Breast epithelium (tissue), 3 donors: Measurements from ENCODE around the gene FRY.

ENCODE experiments used
- POLR2A ChIP-seq: fragments of 450-650 bp; IDR thresholded peaks from one replicate; pipeline ENCODE4 v1.6.1; 2016; ENCODE audit warnings: antibody characterized with exemption, mild to moderate bottlenecking, moderate library complexity
- POLR2AphosphoS5 ChIP-seq, 3 donors: sonication (generic); formaldehyde crosslinking; IDR thresholded peaks; one replicate each; pipeline ENCODE4 v1.6.1; 2017; ENCODE audit warnings: antibody characterized with exemption in 3 of 3
- TF ChIP-seq, protein P1 (sequence below), 3 donors: fragments of 450-650 bp; IDR thresholded peaks; one replicate each; pipeline ENCODE4 v1.5.1; 2016 to 2017; ENCODE audit warnings: antibody characterized with exemption in 3 of 3, mild to moderate bottlenecking in 3 of 3, moderate library complexity in 3 of 3

DNA sequence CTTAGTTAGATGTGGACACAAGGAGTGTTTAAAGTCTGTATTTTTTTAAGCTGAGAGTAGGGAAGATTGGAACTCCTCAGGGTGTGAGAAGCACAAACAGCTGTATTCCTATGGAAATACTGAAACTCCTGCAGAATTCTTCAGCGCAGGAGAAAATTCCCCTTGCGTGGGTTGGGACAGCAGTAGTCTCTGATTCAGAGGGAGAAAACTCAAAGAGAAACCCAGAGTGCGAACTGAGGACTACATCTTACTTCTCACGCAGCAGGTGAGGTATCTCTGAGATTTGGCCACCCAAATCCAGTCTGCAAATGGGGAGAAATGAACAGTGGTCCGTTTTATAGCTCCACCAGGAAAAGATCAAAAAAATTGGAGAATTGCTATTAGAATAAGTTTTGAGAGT lies 60.9 kb downstream of the FRY start:
- TF ChIP-seq, protein P1, sequence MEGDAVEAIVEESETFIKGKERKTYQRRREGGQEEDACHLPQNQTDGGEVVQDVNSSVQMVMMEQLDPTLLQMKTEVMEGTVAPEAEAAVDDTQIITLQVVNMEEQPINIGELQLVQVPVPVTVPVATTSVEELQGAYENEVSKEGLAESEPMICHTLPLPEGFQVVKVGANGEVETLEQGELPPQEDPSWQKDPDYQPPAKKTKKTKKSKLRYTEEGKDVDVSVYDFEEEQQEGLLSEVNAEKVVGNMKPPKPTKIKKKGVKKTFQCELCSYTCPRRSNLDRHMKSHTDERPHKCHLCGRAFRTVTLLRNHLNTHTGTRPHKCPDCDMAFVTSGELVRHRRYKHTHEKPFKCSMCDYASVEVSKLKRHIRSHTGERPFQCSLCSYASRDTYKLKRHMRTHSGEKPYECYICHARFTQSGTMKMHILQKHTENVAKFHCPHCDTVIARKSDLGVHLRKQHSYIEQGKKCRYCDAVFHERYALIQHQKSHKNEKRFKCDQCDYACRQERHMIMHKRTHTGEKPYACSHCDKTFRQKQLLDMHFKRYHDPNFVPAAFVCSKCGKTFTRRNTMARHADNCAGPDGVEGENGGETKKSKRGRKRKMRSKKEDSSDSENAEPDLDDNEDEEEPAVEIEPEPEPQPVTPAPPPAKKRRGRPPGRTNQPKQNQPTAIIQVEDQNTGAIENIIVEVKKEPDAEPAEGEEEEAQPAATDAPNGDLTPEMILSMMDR (IDR thresholded peaks at IDR 0.05): no peak
- TF ChIP-seq POLR2A (no peak), POLR2AphosphoS5 (IDR thresholded peaks at IDR 0.05) (no peak)
